Hematopoietic multipotent progenitor cell treated with erythropoietin and hydrocortisone succinate and interleukin-3 and kit ligand, for 6 days (in vitro differentiated cells): Measurements from ENCODE around the gene NPAS1.
A peak's percentile ranks its signal among the peaks of the same experiment; 100 is the strongest.

Experiments used
- DNase-seq: peaks from one replicate; pipeline ENCODE4 v3.0.0-alpha.2; 2015

NPAS1 gene

GRCh38 chr19:47089767-47090350, 70.2 kb downstream of the NPAS1 start:
- no peak for DNase-seq

GRCh38 chr19:47093254-47093653, 73.6 kb downstream of the NPAS1 start:
- DNase-seq: no peak

- DNase-seq: no peak
Measured at GRCh38 chr19:47093841-47094240, 74.2 kb downstream of the NPAS1 start.

- DNase-seq: peak; percentile 68
Measured at GRCh38 chr19:47094557-47095475, 75.2 kb downstream of the NPAS1 start.
